Progenitor cell of endocrine pancreas (in vitro differentiated cells): ENCODE results near the gene TMEM267. TPM values are rescaled to one million over a fixed set of nuclear protein-coding genes. Genes with fewer than 3 reads are reported as not detected.

Experiments used
- DNase-seq: peaks from one replicate; pipeline ENCODE4 v3.0.0; 2021; ENCODE audit warnings: low spot score; ENCODE audit not compliant: unreplicated experiment
- H3K27ac Mint-ChIP-seq: 2 replicates; pipeline ENCODE4 v1.8.0; 2021; ENCODE audit warnings: mild to moderate bottlenecking, moderate library complexity, mixed read lengths
- H3K27me3 Mint-ChIP-seq: 2 replicates; pipeline ENCODE4 v1.8.0; 2021; ENCODE audit warnings: mixed read lengths
- H3K36me3 Mint-ChIP-seq: 2 replicates; pipeline ENCODE4 v1.8.0; 2022; ENCODE audit warnings: mixed read lengths; ENCODE audit not compliant: insufficient read depth
- H3K4me1 Mint-ChIP-seq: 2 replicates; pipeline ENCODE4 v1.8.0; 2021; ENCODE audit warnings: low read depth, mixed read lengths
- H3K4me3 Mint-ChIP-seq: 2 replicates; pipeline ENCODE4 v1.8.0; 2021; ENCODE audit warnings: low read depth, mild to moderate bottlenecking, moderate library complexity, mixed read lengths
- H3K9me3 Mint-ChIP-seq: 2 replicates; pipeline ENCODE4 v1.8.0; 2021; ENCODE audit warnings: low read depth, mixed read lengths
- CTCF ChIP-seq: fragments of 200-600 bp; sonication (generic); IDR thresholded peaks from one replicate; pipeline ENCODE4 v1.5.0; 2021; ENCODE audit warnings: antibody characterized with exemption, mild to moderate bottlenecking; ENCODE audit not compliant: unreplicated experiment
- total RNA-seq: library from RNA; stranded (reverse); gene quantifications from 2 replicates; pipeline ENCODE4 v1.2.1, GENCODE V29; 2021

Gene TMEM267
- total RNA-seq, 1 donor from 2014 or later: 8.6 TPM

- no peak for TF ChIP-seq CTCF
- Mint-ChIP-seq H3K27me3 (no peaks in the 10 kb centered on the region), H3K27ac (no peak overlapping the region), H3K4me1 (no peaks in the 10 kb centered on the region), H3K36me3 (no peaks in the 10 kb centered on the region), H3K4me3 (no peak overlapping the region), H3K9me3 (no peaks in the 10 kb centered on the region)
- DNase-seq: no peak
These were observed 13.8 kb upstream of the TMEM267 start for GRCh38 chr5:43497311-43498104.

GRCh38 chr5:43491326-43491725, 7.7 kb upstream of the TMEM267 start:
- H3K36me3 Mint-ChIP-seq: no peaks in the 10 kb centered on the region
- no peaks in the 10 kb centered on the region for H3K27me3 Mint-ChIP-seq
- no peaks in the 10 kb centered on the region for H3K9me3 Mint-ChIP-seq
- no peak overlapping the region for H3K27ac Mint-ChIP-seq
- no peak overlapping the region for H3K4me3 Mint-ChIP-seq
- no peaks in the 10 kb centered on the region for H3K4me1 Mint-ChIP-seq
- DNase-seq: no peak
- TF ChIP-seq CTCF: no peak

- DNase-seq: no peak
- Mint-ChIP-seq H3K4me1 (peaks cover 9% of the 10 kb centered on the region), H3K27me3 (no peaks in the 10 kb centered on the region), H3K4me3 (no peak overlapping the region), H3K27ac (no peak overlapping the region), H3K9me3 (no peaks in the 10 kb centered on the region), H3K36me3 (no peaks in the 10 kb centered on the region)
- no peak for TF ChIP-seq CTCF
These were observed 2.7 kb upstream of the TMEM267 start for GRCh38 chr5:43486353-43486752.

GRCh38 chr5:43485406-43485805, 1.7 kb upstream of the TMEM267 start:
- H3K9me3 Mint-ChIP-seq: no peaks in the 10 kb centered on the region
- H3K27me3 Mint-ChIP-seq: no peaks in the 10 kb centered on the region
- peaks cover 9% of the 10 kb centered on the region for H3K4me1 Mint-ChIP-seq
- no peak overlapping the region for H3K27ac Mint-ChIP-seq
- H3K36me3 Mint-ChIP-seq: no peaks in the 10 kb centered on the region
- H3K4me3 Mint-ChIP-seq: no peak overlapping the region
- no peak for TF ChIP-seq CTCF
- no peak for DNase-seq

GRCh38 chr5:43484106-43484849, 613 bp upstream of the TMEM267 start:
- peak; percentile 73 for DNase-seq
- H3K4me1 Mint-ChIP-seq: peaks cover 9% of the 10 kb centered on the region
- TF ChIP-seq CTCF: peak; percentile 77
- H3K27me3 Mint-ChIP-seq: no peaks in the 10 kb centered on the region
- H3K4me3 Mint-ChIP-seq: peak overlapping the region; percentile 84
- H3K9me3 Mint-ChIP-seq: no peaks in the 10 kb centered on the region
- no peaks in the 10 kb centered on the region for H3K36me3 Mint-ChIP-seq
- peak overlapping the region; percentile 98 for H3K27ac Mint-ChIP-seq
